ENCODE measurements around the gene EMC8.

GRCh38 chr16:85759631-85760419 is 39.5 kb downstream of the EMC8 start:
- TF ChIP-seq, protein P1, sequence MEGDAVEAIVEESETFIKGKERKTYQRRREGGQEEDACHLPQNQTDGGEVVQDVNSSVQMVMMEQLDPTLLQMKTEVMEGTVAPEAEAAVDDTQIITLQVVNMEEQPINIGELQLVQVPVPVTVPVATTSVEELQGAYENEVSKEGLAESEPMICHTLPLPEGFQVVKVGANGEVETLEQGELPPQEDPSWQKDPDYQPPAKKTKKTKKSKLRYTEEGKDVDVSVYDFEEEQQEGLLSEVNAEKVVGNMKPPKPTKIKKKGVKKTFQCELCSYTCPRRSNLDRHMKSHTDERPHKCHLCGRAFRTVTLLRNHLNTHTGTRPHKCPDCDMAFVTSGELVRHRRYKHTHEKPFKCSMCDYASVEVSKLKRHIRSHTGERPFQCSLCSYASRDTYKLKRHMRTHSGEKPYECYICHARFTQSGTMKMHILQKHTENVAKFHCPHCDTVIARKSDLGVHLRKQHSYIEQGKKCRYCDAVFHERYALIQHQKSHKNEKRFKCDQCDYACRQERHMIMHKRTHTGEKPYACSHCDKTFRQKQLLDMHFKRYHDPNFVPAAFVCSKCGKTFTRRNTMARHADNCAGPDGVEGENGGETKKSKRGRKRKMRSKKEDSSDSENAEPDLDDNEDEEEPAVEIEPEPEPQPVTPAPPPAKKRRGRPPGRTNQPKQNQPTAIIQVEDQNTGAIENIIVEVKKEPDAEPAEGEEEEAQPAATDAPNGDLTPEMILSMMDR (IDR thresholded peaks at IDR 0.05): peak in 1 of 3 donors; percentile 58
- TF ChIP-seq POLR2A (IDR thresholded peaks at IDR 0.05): no peak

Data from breast epithelium (tissue), 3 donors.